GM23338 (cell line): Measurements from ENCODE around the gene WT1. TPM values are rescaled to one million over a fixed set of nuclear protein-coding genes. Genes with fewer than 3 reads are reported as not detected.

Experiments
- ATAC-seq: fragments of 200-7000 bp; cut with Tn5 transposase; 3 replicates; pipeline ENCODE4 v1.9.1; 2020
- DNase-seq: peaks from one replicate; pipeline ENCODE4 v3.0.0-alpha.2; 2015; ENCODE audit warnings: low spot score
- H2AFZ ChIP-seq: fragments of 200-600 bp; sonication (generic); 2 replicates; pipeline ENCODE4 v1.8.0; 2016; ENCODE audit warnings: antibody characterized with exemption, mild to moderate bottlenecking, moderate library complexity
- H3F3A ChIP-seq: fragments of 200-600 bp; sonication (generic); replicated peaks from 2 replicates; pipeline ENCODE4 v1.8.0; 2017; ENCODE audit warnings: antibody characterized with exemption, mixed run types, low read depth
- H3K27ac ChIP-seq: fragments of 200-600 bp; sonication (generic); 2 replicates; pipeline ENCODE4 v1.6.1; 2016; ENCODE audit warnings: low read depth
- H3K27me3 ChIP-seq: fragments of 200-600 bp; sonication (generic); 2 replicates; pipeline ENCODE4 v1.8.0; 2016; ENCODE audit warnings: mild to moderate bottlenecking, mixed run types, moderate library complexity; ENCODE audit not compliant: insufficient read depth
- H3K36me3 ChIP-seq: fragments of 200-600 bp; sonication (generic); 2 replicates; pipeline ENCODE4 v1.8.0; 2016; ENCODE audit warnings: mild to moderate bottlenecking; ENCODE audit not compliant: insufficient read depth
- H3K4me1 ChIP-seq: fragments of 200-600 bp; sonication (generic); 2 replicates; pipeline ENCODE4 v1.8.0; 2016; ENCODE audit warnings: mild to moderate bottlenecking, moderate library complexity; ENCODE audit not compliant: insufficient read depth
- H3K4me2 ChIP-seq: fragments of 200-600 bp; sonication (generic); 2 replicates; pipeline ENCODE4 v1.7.1; 2017; ENCODE audit warnings: mixed run types
- H3K4me3 ChIP-seq: fragments of 200-600 bp; sonication (generic); 2 replicates; pipeline ENCODE4 v1.6.1; 2016; ENCODE audit warnings: mixed run types
- H3K79me2 ChIP-seq: fragments of 200-600 bp; sonication (generic); replicated peaks from 2 replicates; pipeline ENCODE4 v1.8.0; 2017; ENCODE audit warnings: mild to moderate bottlenecking; ENCODE audit not compliant: insufficient read depth
- H3K9me2 ChIP-seq: fragments of 200-600 bp; sonication (generic); 2 replicates; pipeline ENCODE4 v1.8.0; 2017; ENCODE audit not compliant: insufficient read depth
- H4K20me1 ChIP-seq: fragments of 200-600 bp; sonication (generic); replicated peaks from 2 replicates; pipeline ENCODE4 v1.8.0; 2017; ENCODE audit warnings: mild to moderate bottlenecking; ENCODE audit not compliant: insufficient read depth
- H3K27ac Mint-ChIP-seq: 2 replicates; pipeline ENCODE4 v1.8.0; 2020; ENCODE audit warnings: inconsistent platforms, mild to moderate bottlenecking, moderate library complexity, mixed read lengths
- H3K27me3 Mint-ChIP-seq: 3 replicates; pipeline ENCODE4 v1.8.0; 2022; ENCODE audit warnings: low read depth, mild to moderate bottlenecking, moderate library complexity, mixed read lengths, inconsistent platforms; ENCODE audit not compliant: insufficient read depth, poor library complexity
- H3K36me3 Mint-ChIP-seq: 3 replicates; pipeline ENCODE4 v1.8.0; 2021; ENCODE audit warnings: low read depth, mild to moderate bottlenecking, inconsistent platforms, moderate library complexity, mixed read lengths
- H3K4me1 Mint-ChIP-seq: 3 replicates; pipeline ENCODE4 v1.8.0; 2020; ENCODE audit warnings: mild to moderate bottlenecking, inconsistent platforms, mixed read lengths
- H3K4me3 Mint-ChIP-seq: 3 replicates; pipeline ENCODE4 v1.8.0; 2021; ENCODE audit warnings: moderate library complexity, mild to moderate bottlenecking, inconsistent platforms, mixed read lengths
- H3K9me3 Mint-ChIP-seq: 3 replicates; pipeline ENCODE4 v1.8.0; 2020; ENCODE audit warnings: moderate library complexity, mild to moderate bottlenecking, inconsistent platforms, mixed read lengths
- CREB1 ChIP-seq: fragments of 250-450 bp; sonication (Bioruptor Pico); IDR thresholded peaks from 2 replicates; pipeline ENCODE4 v1.5.0; 2020; ENCODE audit warnings: low read depth, mild to moderate bottlenecking, moderate library complexity
- EZH2 ChIP-seq: fragments of 200-600 bp; sonication (generic); IDR thresholded peaks from one replicate; pipeline ENCODE4 v1.8.0; 2017; ENCODE audit warnings: antibody characterized with exemption, mild to moderate bottlenecking, low read depth; ENCODE audit not compliant: unreplicated experiment
- EZH2phosphoT487 ChIP-seq: fragments of 200-600 bp; sonication (generic); IDR thresholded peaks from one replicate; pipeline ENCODE4 v1.8.1; 2018; ENCODE audit warnings: antibody characterized with exemption; ENCODE audit not compliant: unreplicated experiment
- JUNB ChIP-seq: IDR thresholded peaks from one replicate; pipeline ENCODE4 v1.6.1; 2016; ENCODE audit warnings: antibody characterized with exemption; ENCODE audit not compliant: unreplicated experiment
- NANOG ChIP-seq: IDR thresholded peaks from 2 replicates; pipeline ENCODE4 v1.6.1; 2016; ENCODE audit warnings: antibody characterized with exemption, borderline replicate concordance
- POLR2AphosphoS5 ChIP-seq: IDR thresholded peaks from 2 replicates; pipeline ENCODE4 v1.6.1; 2016; ENCODE audit warnings: antibody characterized with exemption, low read depth
- ZNF114 ChIP-seq: fragments of 250-450 bp; sonication (Bioruptor Pico); IDR thresholded peaks from 2 replicates; pipeline ENCODE4 v1.5.0; 2020; ENCODE audit warnings: mild to moderate bottlenecking, moderate library complexity
- ZNF331 ChIP-seq: fragments of 250-450 bp; sonication (Bioruptor Pico); IDR thresholded peaks from 2 replicates; pipeline ENCODE4 v1.5.0; 2020; ENCODE audit warnings: low read depth, mild to moderate bottlenecking, moderate library complexity
- ZNF462 ChIP-seq: fragments of 250-450 bp; sonication (Bioruptor Pico); IDR thresholded peaks from 2 replicates; pipeline ENCODE4 v1.5.0; 2020; ENCODE audit warnings: mild to moderate bottlenecking, moderate library complexity
- polyA plus RNA-seq: library from polyadenylated mRNA; unstranded; fragments of >200 nt; fragmentation: Nextera tagmentation; extraction: Ambion mirVana; gene quantifications from 2 replicates; pipeline ENCODE4 v1.2.1, GENCODE V29; 2016
- total RNA-seq: library from RNA; depleted of rRNA; stranded (reverse); fragments of >200 nt; shearing (Covaris generic); gene quantifications from 2 replicates; pipeline ENCODE4 v1.2.3, GENCODE V29; 2014

WT1 gene
- total and polyA plus RNA-seq, 2 experiments from 2014 or later, result 0.21 TPM; not detected in 1

- TF ChIP-seq CREB1 (no peak), EZH2phosphoT487 (no peak), EZH2 (no peak), ZNF114 (CRISPR knock-in tag) (no peak), JUNB (no peak), ZNF462 (no peak)
Observed at GRCh38 chr11:32420937-32421901, 14.1 kb downstream of the WT1 start (continued).

- peaks cover 19% of the 10 kb centered on the region for H3K27me3 Mint-ChIP-seq
- H2AFZ ChIP-seq, result no peak overlapping the region
- H3K4me2 ChIP-seq, result no peak overlapping the region
- H3K4me3 Mint-ChIP-seq, result no peak overlapping the region
- H3K27ac Mint-ChIP-seq, result no peak overlapping the region
- H3K36me3 Mint-ChIP-seq, result no peaks in the 10 kb centered on the region
- no peaks in the 10 kb centered on the region for H3K36me3 ChIP-seq
- no peaks in the 10 kb centered on the region for H3K79me2 ChIP-seq
- 0 out of 2 replicates have a peak, but pooled peaks cover 3% of the 10 kb centered on the region for H3K9me2 ChIP-seq
- DNase-seq (no peak), ATAC-seq (no peak)
- no peaks in the 10 kb centered on the region for H3F3A ChIP-seq
- H3K27ac ChIP-seq, result no peak overlapping the region
- H3K4me1 Mint-ChIP-seq, result peaks cover 29% of the 10 kb centered on the region
- H3K4me3 ChIP-seq, result no peak overlapping the region
- peaks cover 29% of the 10 kb centered on the region for H3K4me1 ChIP-seq
- no peaks in the 10 kb centered on the region for H3K9me3 Mint-ChIP-seq
- H3K27me3 ChIP-seq, result peaks cover 33% of the 10 kb centered on the region
- no peaks in the 10 kb centered on the region for H4K20me1 ChIP-seq
- TF ChIP-seq POLR2AphosphoS5 (no peak), ZNF462 (no peak), NANOG (no peak), ZNF331 (CRISPR knock-in tag) (no peak)
Observed at GRCh38 chr11:32420139-32420538, 15.2 kb downstream of the WT1 start.
